ENCODE results near the gene CDC42. TPM values are rescaled to one million over a fixed set of nuclear protein-coding genes. Genes with fewer than 3 reads are reported as not detected.
A peak's percentile ranks its signal among the peaks of the same experiment; 100 is the strongest.

CDC42 gene
- total and polyA plus RNA-seq, 10 of the 15 experiments (the other 5 are each of a cell fraction or from before 2014, with no cell fraction given): 184 to 479 (median 326) TPM

DNA sequence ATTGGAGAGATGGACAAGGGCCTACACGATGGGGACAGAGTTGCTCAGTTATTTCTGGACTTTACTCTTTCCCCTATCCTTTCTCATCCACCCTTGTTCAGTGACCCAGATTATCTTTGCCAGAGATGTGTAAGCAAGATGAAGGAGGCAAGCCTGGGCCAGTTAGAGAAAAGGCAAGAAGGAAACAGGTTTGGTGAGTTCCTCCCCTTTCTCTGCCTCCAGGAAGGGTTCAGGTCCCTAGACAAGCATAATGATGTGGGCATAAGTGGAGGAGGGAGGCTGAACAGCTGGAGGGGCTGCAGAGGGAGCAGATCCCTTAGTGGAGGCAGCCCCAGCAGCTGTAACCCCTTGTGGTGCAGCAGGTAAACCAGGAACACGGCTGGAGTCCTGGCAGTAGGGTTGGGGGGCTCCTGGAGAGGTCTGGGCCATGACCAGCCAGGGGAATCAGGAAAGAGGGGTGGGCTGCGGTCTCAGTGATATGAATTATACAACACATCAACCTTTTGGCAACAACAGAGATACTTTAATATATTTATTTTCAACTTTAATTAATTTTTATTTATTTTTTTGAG is 9.2 kb upstream of the CDC42 start:
- DNase-seq (ENCODE audit: low read depth, low spot score) (no peak), ATAC-seq (no peak), FAIRE-seq (no peak)
- H3K27ac ChIP-seq (ENCODE audit: control insufficient read depth, insufficient read depth): peak overlapping the region; percentile 67
- in situ Hi-C loops (cut with MboI) (no loop called here), intact Hi-C loops (cut with micrococcal nuclease; ENCODE audit: unreplicated experiment) (loop anchor here (10.0 kb wide), 1 partner anchor 1682 kb away; no protein-coding TSS in a partner anchor)
- H3K9me3 ChIP-seq (replicated peaks; ENCODE audit: control insufficient read depth, insufficient read depth, low read length): peaks cover 2% of the 10 kb centered on the region; the same call in 1 of the 3 replicates
- SMC1A ChIA-PET (ENCODE audit: uncharacterized antibody, unreplicated experiment): interaction anchor here (1.1 kb wide), 1 partner anchor 8 kb away, joined by 3 read pairs; no protein-coding TSS in a partner anchor
- no peaks in the 10 kb centered on the region for H4K20me1 ChIP-seq (ENCODE audit: control insufficient read depth, insufficient read depth)
- peak overlapping the region; percentile 54 for H2AFZ ChIP-seq (ENCODE audit: control insufficient read depth, low read depth, low read length)
- no peaks in the 10 kb centered on the region for H3K36me3 ChIP-seq (ENCODE audit: control insufficient read depth in 2 of 2, insufficient read depth in 2 of 2, low read length in 1 of 2)
- H3K4me3 ChIP-seq: no peak overlapping the region
- peaks cover 38% of the 10 kb centered on the region for H3K4me1 ChIP-seq (ENCODE audit: control insufficient read depth, insufficient read depth, low read length)
- no peaks in the 10 kb centered on the region for H3K79me2 ChIP-seq (ENCODE audit: control insufficient read depth, insufficient read depth, low read length)
- H3K9ac ChIP-seq (ENCODE audit: control insufficient read depth, insufficient read depth, low read length): peak overlapping the region; percentile 11; the same call in 1 of the 2 replicates
- RAD21 ChIA-PET (ENCODE audit: unreplicated experiment): no interaction called here
- peak overlapping the region; percentile 61 for H3K4me2 ChIP-seq (ENCODE audit: control insufficient read depth, insufficient read depth)
- CTCF ChIA-PET: interaction anchor here (0.9 kb wide), 1 partner anchor 62 kb away, joined by 3 read pairs; no protein-coding TSS in a partner anchor
- H3K27me3 ChIP-seq (replicated peaks in 1 of 2; ENCODE audit: control insufficient read depth in 2 of 2, insufficient read depth in 2 of 2, low read length in 1 of 2): no peaks in the 10 kb centered on the region
- BruUV-seq (replicated peaks): no TSS peak
- TF ChIP-seq KAT2A (conservative IDR thresholded peaks at IDR 0.05; ENCODE audit: control insufficient read depth, low read depth, low read length) (no peak), ZNF274 (IDR thresholded peaks at IDR 0.05; ENCODE audit: insufficient read depth, insufficient read length) (no peak)
- POLR2A ChIA-PET: interaction anchor here (21.4 kb wide), 1 partner anchor 17 kb away, joined by 325 read pairs; no protein-coding TSS in a partner anchor
- 36% methylated on average over 3 of the region's 3 CpGs for WGBS (ENCODE audit: insufficient coverage, insufficient replicate concordance, low lambda C conversion rate, missing lambda C conversion rate)

DNA sequence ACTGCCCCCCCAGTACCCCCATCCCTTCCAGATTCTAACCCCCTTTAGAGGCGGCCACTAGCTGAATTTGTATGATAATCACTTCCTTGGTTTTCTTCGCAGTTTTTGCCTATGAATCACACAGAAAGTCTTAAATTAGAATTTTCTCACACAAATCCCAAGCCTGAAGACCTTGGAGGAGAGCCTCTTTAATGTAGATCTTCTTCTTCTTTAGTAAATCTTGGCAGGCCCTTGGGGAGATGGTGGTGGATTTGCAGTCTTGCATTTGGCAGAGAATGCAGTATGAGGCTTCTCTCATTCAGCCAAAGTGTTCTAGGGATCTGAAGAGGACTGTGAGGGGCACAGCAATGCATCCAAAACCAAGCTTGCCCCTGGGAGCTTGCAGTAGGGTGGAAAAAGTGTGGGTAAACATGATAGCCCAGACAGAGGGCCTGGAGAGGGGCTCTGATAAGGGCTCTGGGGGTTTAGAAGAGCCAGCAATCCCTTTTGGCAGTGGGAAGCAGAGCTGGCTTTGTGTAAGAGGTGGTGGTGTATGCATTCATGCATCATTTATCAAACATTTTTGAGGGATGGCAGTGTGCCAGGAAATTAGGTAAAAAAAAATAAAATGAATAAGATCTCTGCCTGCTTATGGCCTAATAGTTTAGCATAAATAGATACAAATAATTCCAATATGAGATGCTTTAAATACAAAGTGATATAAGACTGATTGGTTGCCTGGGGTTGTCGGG is 7.7 kb upstream of the CDC42 start:
- CTCF ChIA-PET: no interaction called here
- Histone ChIP-seq H3K9me3 (replicated peaks; ENCODE audit: control insufficient read depth, insufficient read depth, low read length) (peaks cover 2% of the 10 kb centered on the region; the same call in 1 of the 3 replicates), H3K4me3 (no peak overlapping the region), H4K20me1 (ENCODE audit: control insufficient read depth, insufficient read depth) (no peaks in the 10 kb centered on the region), H3K4me2 (ENCODE audit: control insufficient read depth, insufficient read depth) (no peak overlapping the region), H3K36me3 (ENCODE audit: control insufficient read depth in 2 of 2, insufficient read depth in 2 of 2, low read length in 1 of 2) (no peaks in the 10 kb centered on the region), H2AFZ (ENCODE audit: control insufficient read depth, low read depth, low read length) (no peak overlapping the region; the same call in 1 of the 2 replicates), H3K4me1 (ENCODE audit: control insufficient read depth, insufficient read depth, low read length) (peaks cover 45% of the 10 kb centered on the region), H3K79me2 (ENCODE audit: control insufficient read depth, insufficient read depth, low read length) (no peaks in the 10 kb centered on the region), H3K27me3 (replicated peaks in 1 of 2; ENCODE audit: control insufficient read depth in 2 of 2, insufficient read depth in 2 of 2, low read length in 1 of 2) (no peaks in the 10 kb centered on the region), H3K27ac (ENCODE audit: control insufficient read depth, insufficient read depth) (peak overlapping the region; percentile 3), H3K9ac (ENCODE audit: control insufficient read depth, insufficient read depth, low read length) (no peak overlapping the region)
- RAD21 ChIA-PET (ENCODE audit: unreplicated experiment): interaction anchor here (1.5 kb wide), 1 partner anchor 19 kb away, joined by 3 read pairs; no protein-coding TSS in a partner anchor
- SMC1A ChIA-PET (ENCODE audit: uncharacterized antibody, unreplicated experiment): interaction anchor here (1.3 kb wide), 1 partner anchor 18 kb away, joined by 3 read pairs; no protein-coding TSS in a partner anchor
- BruUV-seq (replicated peaks): no TSS peak
- no peak for TF ChIP-seq FOXK2 (IDR thresholded peaks at IDR 0.05)
- no peak for TF ChIP-seq NFXL1 (IDR thresholded peaks at IDR 0.05; ENCODE audit: borderline replicate concordance)
- POLR2A ChIA-PET: interaction anchor here (0.6 to 21.4 kb wide), 3 partner anchors 11 to 27 kb away, joined by 3 to 325 read pairs (median 6); no protein-coding TSS in a partner anchor
- intact Hi-C loops (cut with micrococcal nuclease; ENCODE audit: unreplicated experiment) (loop anchor here (10.0 kb wide), 1 partner anchor 1680 kb away; no protein-coding TSS in a partner anchor), in situ Hi-C loops (cut with MboI) (no loop called here)
- ATAC-seq: no peak
- no peak for DNase-seq (ENCODE audit: low read depth, low spot score)
- WGBS (ENCODE audit: insufficient coverage, insufficient replicate concordance, low lambda C conversion rate, missing lambda C conversion rate): 76% methylated on average over 3 of the region's 3 CpGs
- FAIRE-seq: no peak

Data from GM12878 (cell line).